GM21529 (cell line): ENCODE data around the gene SYNGR1.
"Not testable (repeated sequence)": the region's sequence is repeated elsewhere in the genome, so short reads cannot be mapped to it uniquely, and the experiment has no call there.

Source experiments
- ATAC-seq: cut with Tn5 transposase; IDR thresholded peaks from one replicate; pipeline ENCODE4 v1.9.1; 2021; ENCODE audit not compliant: unreplicated experiment

The SYNGR1 gene

GRCh38 chr22:39316440-39317083 lies 33.2 kb upstream of the SYNGR1 start:
- ATAC-seq, result no peak

GRCh38 chr22:39317084-39317774 lies 32.6 kb upstream of the SYNGR1 start:
- ATAC-seq, result no peak

GRCh38 chr22:39317775-39318506 lies 31.9 kb upstream of the SYNGR1 start:
- no peak for ATAC-seq

GRCh38 chr22:39318507-39319283 lies 31.1 kb upstream of the SYNGR1 start:
- ATAC-seq, result no peak

GRCh38 chr22:39319284-39320022 lies 30.3 kb upstream of the SYNGR1 start, which contains the start of gene RPL3:
Gene RPL3 (minus strand): TSS chr22:39319623. CDS start chr22:39319597, 26 bp downstream.
- peak; percentile 72 for ATAC-seq

GRCh38 chr22:39320616-39321029 lies 29.2 kb upstream of the SYNGR1 start:
- not testable (repeated sequence) for ATAC-seq

- ATAC-seq, result no peak
These were observed 24.3 kb upstream of the SYNGR1 start for GRCh38 chr22:39325392-39325932.

- no peak for ATAC-seq
These were observed 21.6 kb upstream of the SYNGR1 start for GRCh38 chr22:39327995-39328754.

- not testable (repeated sequence) for ATAC-seq
These were observed 19.2 kb upstream of the SYNGR1 start for GRCh38 chr22:39330553-39330952.

- no peak for ATAC-seq
These were observed 17.2 kb upstream of the SYNGR1 start for GRCh38 chr22:39332441-39333064.

GRCh38 chr22:39336411-39336810 lies 13.4 kb upstream of the SYNGR1 start:
- ATAC-seq, result no peak

GRCh38 chr22:39339775-39340174 lies 10.0 kb upstream of the SYNGR1 start:
- not testable (repeated sequence) for ATAC-seq

GRCh38 chr22:39341179-39341578 lies 8.6 kb upstream of the SYNGR1 start:
- ATAC-seq, result no peak

- no peak for ATAC-seq
These were observed 6.3 kb upstream of the SYNGR1 start for GRCh38 chr22:39343259-39344045.

- ATAC-seq, result no peak
These were observed 5.8 kb upstream of the SYNGR1 start for GRCh38 chr22:39344046-39344390.

- no peak for ATAC-seq
These were observed 4.6 kb upstream of the SYNGR1 start for GRCh38 chr22:39345231-39345630.

- ATAC-seq, result no peak
These were observed 784 bp upstream of the SYNGR1 start for GRCh38 chr22:39348909-39349505.

GRCh38 chr22:39349506-39349966 lies 255 bp upstream of the SYNGR1 start:
- ATAC-seq, result no peak
